IMR-90 (cell line): Measurements from ENCODE around the gene ATP1B2. TPM values are rescaled to one million over a fixed set of nuclear protein-coding genes. Genes with fewer than 3 reads are reported as not detected.

Experiments
- ATAC-seq: fragments of 200-7000 bp; cut with Tn5 transposase; 2 replicates; pipeline ENCODE4 v1.9.1; 2020; ENCODE audit warnings: low read depth, mild to moderate bottlenecking, moderate library complexity
- BruUV-seq: library from RNA; stranded (reverse); fragments of 400-500 nt; replicated peaks from 2 replicates; lab custom pipeline; 2021; lab: Mats Ljungman, UMichigan
- CTCF ChIA-PET: fragments of 300-600 bp; formaldehyde crosslinking; extraction: SDS; loops from one replicate; lab custom pipeline; 2021; ENCODE audit warnings: antibody characterized with exemption; lab: Yijun Ruan, JAX
- POLR2A ChIA-PET: fragments of 300-600 bp; sonication (Branson Sonifier 250); formaldehyde crosslinking; loops from one replicate; lab custom pipeline; 2022; ENCODE audit warnings: antibody characterized with exemption; ENCODE audit not compliant: unreplicated experiment; lab: Charles Lee
- DNase-seq: peaks from one replicate; pipeline ENCODE4 v3.0.0; 2013
- H2AFZ ChIP-seq: replicated peaks from 2 replicates; pipeline ENCODE3; 2013; ENCODE audit warnings: low read length, mild to moderate bottlenecking; ENCODE audit not compliant: poor library complexity
- H2AK5ac ChIP-seq: 2 replicates; pipeline ENCODE4 v1.6.1; 2013; ENCODE audit warnings: low read depth, low read length, inconsistent platforms
- H2AK9ac ChIP-seq: replicated peaks from 2 replicates; pipeline ENCODE3; 2013; ENCODE audit warnings: mild to moderate bottlenecking, low read depth, low read length, moderate library complexity; ENCODE audit not compliant: poor library complexity
- H2BK120ac ChIP-seq: 2 replicates; pipeline ENCODE4 v1.6.1; 2013; ENCODE audit warnings: low read depth, low read length, inconsistent platforms
- H2BK15ac ChIP-seq: 3 replicates; pipeline ENCODE4 v1.6.1; 2013; ENCODE audit warnings: low read depth, low read length, inconsistent platforms
- H2BK20ac ChIP-seq: 2 replicates; pipeline ENCODE4 v1.6.1; 2013; ENCODE audit warnings: low read depth, mild to moderate bottlenecking, inconsistent platforms, low read length, moderate library complexity
- H2BK5ac ChIP-seq: 2 replicates; pipeline ENCODE4 v1.6.1; 2013; ENCODE audit warnings: mild to moderate bottlenecking, low read depth, low read length, inconsistent platforms; ENCODE audit not compliant: poor library complexity, severe bottlenecking
- H3K14ac ChIP-seq: replicated peaks from 2 replicates; pipeline ENCODE4 v1.6.1; 2013; ENCODE audit warnings: low read depth, low read length, inconsistent platforms
- H3K18ac ChIP-seq: 2 replicates; pipeline ENCODE4 v1.6.1; 2013; ENCODE audit warnings: low read depth, low read length, control low read depth
- H3K23ac ChIP-seq: 2 replicates; pipeline ENCODE4 v1.6.1; 2013; ENCODE audit warnings: low read depth, low read length, inconsistent platforms
- H3K27ac ChIP-seq: 2 replicates; pipeline ENCODE4 v1.5.1; 2013; ENCODE audit warnings: mild to moderate bottlenecking, control low read depth, low read length; ENCODE audit not compliant: insufficient read depth
- H3K27me3 ChIP-seq: 2 replicates; pipeline ENCODE4 v1.6.1; 2013; ENCODE audit warnings: low read length; ENCODE audit not compliant: control insufficient read depth, insufficient read depth
- H3K36me3 ChIP-seq: 2 replicates; pipeline ENCODE4 v1.6.1; 2013; ENCODE audit warnings: low read length, mixed read lengths; ENCODE audit not compliant: control insufficient read depth, insufficient read depth
- H3K4ac ChIP-seq: 2 replicates; pipeline ENCODE4 v1.6.1; 2013; ENCODE audit warnings: low read depth, low read length, inconsistent platforms
- H3K4me1 ChIP-seq: 2 replicates; pipeline ENCODE4 v1.6.1; 2013; ENCODE audit warnings: low read length, mixed read lengths; ENCODE audit not compliant: control insufficient read depth, insufficient read depth
- H3K4me2 ChIP-seq: 2 replicates; pipeline ENCODE4 v1.6.1; 2013; ENCODE audit warnings: low read depth, mild to moderate bottlenecking, control low read depth, low read length, moderate library complexity
- H3K4me3 ChIP-seq: 2 replicates; pipeline ENCODE4 v1.5.1; 2013; ENCODE audit warnings: low read depth, mild to moderate bottlenecking, control low read depth, low read length, moderate library complexity; ENCODE audit not compliant: insufficient read depth
- H3K56ac ChIP-seq: 2 replicates; pipeline ENCODE4 v1.6.1; 2013; ENCODE audit warnings: low read length, inconsistent platforms; ENCODE audit not compliant: insufficient read depth; ENCODE audit errors: extremely low read depth
- H3K79me1 ChIP-seq, 2 experiments: 2 replicates each; pipeline ENCODE4 v1.6.1; 2013; ENCODE audit warnings: low read length in 2 of 2, inconsistent platforms in 1 of 2, low read depth in 1 of 2
- H3K9ac ChIP-seq: 2 replicates; pipeline ENCODE4 v1.6.1; 2013; ENCODE audit warnings: low read depth, low read length, control low read depth
- H3K9me1 ChIP-seq: 2 replicates; pipeline ENCODE4 v1.6.1; 2013; ENCODE audit warnings: low read length, inconsistent platforms; ENCODE audit not compliant: insufficient read depth
- H3K9me3 ChIP-seq: 2 replicates; pipeline ENCODE4 v1.6.1; 2013; ENCODE audit warnings: low read length; ENCODE audit not compliant: control insufficient read depth, insufficient read depth
- H4K20me1 ChIP-seq: 2 replicates; pipeline ENCODE4 v1.6.1; 2013; ENCODE audit warnings: low read length, inconsistent platforms; ENCODE audit not compliant: insufficient read depth
- H4K5ac ChIP-seq: 2 replicates; pipeline ENCODE4 v1.6.1; 2013; ENCODE audit warnings: mild to moderate bottlenecking, low read depth, low read length, control low read depth
- H4K8ac ChIP-seq, 2 experiments: 2 replicates each; pipeline ENCODE4 v1.6.1; 2013; ENCODE audit warnings: low read depth in 2 of 2, low read length in 2 of 2, control low read depth in 1 of 2, inconsistent platforms in 1 of 2
- H4K91ac ChIP-seq: 2 replicates; pipeline ENCODE4 v1.6.1; 2013; ENCODE audit warnings: low read depth, low read length, inconsistent platforms; ENCODE audit not compliant: insufficient read depth
- BHLHE40 ChIP-seq: fragments of 150-350 bp; IDR thresholded peaks from 2 replicates; pipeline ENCODE4 v1.6.1; 2016; ENCODE audit warnings: mild to moderate bottlenecking, low read depth, low read length
- CHD1 ChIP-seq: IDR thresholded peaks from 2 replicates; pipeline ENCODE4 v1.6.1; 2012; ENCODE audit warnings: low read depth, low read length, improper control_type of control experiment
- CTCF ChIP-seq: conservative IDR thresholded peaks from 2 replicates; pipeline ENCODE4 v1.5.1; 2012; ENCODE audit warnings: mild to moderate bottlenecking, low read depth, low read length, improper control_type of control experiment
- MAZ ChIP-seq: IDR thresholded peaks from 2 replicates; pipeline ENCODE4 v1.6.1; 2012; ENCODE audit warnings: low read depth, mild to moderate bottlenecking, low read length, improper control_type of control experiment, moderate library complexity, borderline replicate concordance
- RFX5 ChIP-seq: IDR thresholded peaks from 2 replicates; pipeline ENCODE4 v1.8.0; 2012; ENCODE audit warnings: low read depth, mild to moderate bottlenecking, low read length, moderate library complexity
- WGBS, 2 experiments: methylation state at CpG; one replicate each; pipeline versions ENCODE4 v1.1.5 to v1.1.7; 2013; ENCODE audit warnings: missing lambda C conversion rate in 2 of 2; ENCODE audit not compliant: insufficient read length in 1 of 2; ENCODE audit errors: extremely low coverage in 2 of 2; 5-methylcytosine and 5-hydroxymethylcytosine counted together
- dilution Hi-C: fragments of 300-500 bp; cut with HindIII; formaldehyde crosslinking; loops from one replicate; pipeline ENCODE4 v1.14.3; 2018; ENCODE audit warnings: low sequenced_read_pairs; ENCODE audit not compliant: unreplicated experiment
- in situ Hi-C: fragments of 300-500 bp; cut with MboI; formaldehyde crosslinking; loops from 3 replicates; pipeline ENCODE4 v1.14.3; 2019; ENCODE audit warnings: low sequenced_read_pairs, inconsistent platforms, mixed read lengths
- intact Hi-C: fragments of 100-400 bp; cut with micrococcal nuclease; formaldehyde crosslinking; loops from 2 replicates; pipeline ENCODE4 v1.10.0; 2022
- polyA plus RNA-seq, 3 experiments: library from polyadenylated mRNA; depleted of rRNA; stranded (reverse); fragments of >200 nt; gene quantifications; 2 replicates each; pipeline ENCODE4 v1.2.3, GENCODE V29; 2012; ENCODE audit warnings: low replicate concordance in 1 of 3
- total RNA-seq: library from RNA; depleted of rRNA; stranded (reverse); fragments of >200 nt; gene quantifications from 2 replicates; pipeline ENCODE4 v1.2.3, GENCODE V29; 2012

Gene ATP1B2
- total and polyA plus RNA-seq, 2 of the 4 experiments (the other 2 are of a cell fraction), result 0.02 TPM; not detected in 1

GRCh38 chr17:7652388-7653356 lies 1.9 kb downstream of the ATP1B2 start (continued):
- TF ChIP-seq MAZ, result no peak

- Histone ChIP-seq H3K27ac (no peak overlapping the region), H3K36me3 (no peaks in the 10 kb centered on the region), H2AK5ac (no peak overlapping the region), H4K20me1 (no peaks in the 10 kb centered on the region; the same call in none of the 2 replicates), H3K9me3 (no peaks in the 10 kb centered on the region; the same call in 1 of the 2 replicates), H3K9ac (no peak overlapping the region), H3K27me3 (peaks cover 54% of the 10 kb centered on the region), H3K4me3 (no peak overlapping the region), H2BK15ac (no peak overlapping the region), H3K4me2 (no peak overlapping the region), H3K4ac (no peak overlapping the region), H3K9me1 (no peaks in the 10 kb centered on the region), H4K5ac (no peak overlapping the region), H3K79me1 (no peaks in the 10 kb centered on the region), H2BK20ac (no peak overlapping the region), H2BK120ac (no peak overlapping the region), H2BK5ac (no peak overlapping the region), H3K23ac (no peak overlapping the region), H3K14ac (no peak overlapping the region), H3K4me1 (peaks cover 6% of the 10 kb centered on the region; the same call in 1 of the 2 replicates), H4K91ac (no peak overlapping the region), H3K18ac (no peak overlapping the region), H3K56ac (no peak overlapping the region), H4K8ac (no peak overlapping the region), H2AFZ (no peak overlapping the region), H2AK9ac (no peak overlapping the region)
- intact Hi-C loops, result no loop called here
- peak; percentile 93 for TF ChIP-seq MAZ
- TF ChIP-seq BHLHE40, result no peak
- TF ChIP-seq CHD1, result no peak
- TF ChIP-seq RFX5, result no peak
- no peak for TF ChIP-seq CTCF
- 33% methylated on average over 6 of the region's 16 CpGs; no CpG with 5 or more reads in 1 of the 2 experiments for WGBS, 2 experiments
- dilution Hi-C loops, result no loop called here
- CTCF ChIA-PET, result no interaction called here
- in situ Hi-C loops, result no loop called here
- POLR2A ChIA-PET, result interaction anchor here (0.5 kb wide), 1 partner anchor 48 kb away, joined by 4 read pairs; no protein-coding TSS in a partner anchor
- ATAC-seq, result peak; percentile 26; the same call in 1 of the 2 replicates
- BruUV-seq, result no TSS peak
- peak; percentile 44 for DNase-seq
Measured at GRCh38 chr17:7654832-7655540, 4.3 kb downstream of the ATP1B2 start.
